GM18951 (cell line): ENCODE results near the gene DCDC2C.

Source experiments
- POLR2A ChIP-seq: IDR thresholded peaks from 4 replicates; pipeline ENCODE4 v1.6.1; 2011; ENCODE audit warnings: mild to moderate bottlenecking; ENCODE audit not compliant: insufficient read length, insufficient read depth; ENCODE audit errors: extremely low read depth
- in situ Hi-C: fragments of 300-500 bp; cut with MboI; formaldehyde crosslinking; loops from one replicate; pipeline ENCODE4 v1.12.0; 2022; ENCODE audit warnings: low sequenced_read_pairs, mixed read lengths, inconsistent platforms; ENCODE audit not compliant: unreplicated experiment

DCDC2C gene

GRCh38 chr2:3737128-3737527 lies 33.8 kb downstream of the DCDC2C start:
- no peak for TF ChIP-seq POLR2A
- in situ Hi-C loops = no loop called here

GRCh38 chr2:3738454-3738853 lies 35.1 kb downstream of the DCDC2C start:
- in situ Hi-C loops = no loop called here
- no peak for TF ChIP-seq POLR2A

GRCh38 chr2:3739313-3739712 lies 35.9 kb downstream of the DCDC2C start:
- no peak for TF ChIP-seq POLR2A
- in situ Hi-C loops = no loop called here

GRCh38 chr2:3741396-3741795 lies 38.0 kb downstream of the DCDC2C start:
- TF ChIP-seq POLR2A = no peak
- in situ Hi-C loops = no loop called here

GRCh38 chr2:3741867-3742602 lies 38.7 kb downstream of the DCDC2C start:
- no peak for TF ChIP-seq POLR2A
- in situ Hi-C loops = no loop called here

- in situ Hi-C loops = no loop called here
These were observed 39.6 kb downstream of the DCDC2C start for GRCh38 chr2:3742743-3743508.

GRCh38 chr2:3743951-3744555 lies 40.7 kb downstream of the DCDC2C start:
- TF ChIP-seq POLR2A = no peak
- in situ Hi-C loops = no loop called here

More at GRCh38 chr2:3742743-3743508, 39.6 kb downstream of the DCDC2C start:
- TF ChIP-seq POLR2A = no peak

- in situ Hi-C loops = no loop called here
- no peak for TF ChIP-seq POLR2A
These were observed 42.5 kb downstream of the DCDC2C start for GRCh38 chr2:3745920-3746319.

GRCh38 chr2:3747032-3747654 lies 43.8 kb downstream of the DCDC2C start:
- in situ Hi-C loops = no loop called here
- TF ChIP-seq POLR2A = no peak

GRCh38 chr2:3747826-3748225 lies 44.5 kb downstream of the DCDC2C start:
- TF ChIP-seq POLR2A = no peak
- in situ Hi-C loops = no loop called here

GRCh38 chr2:3749201-3749600 lies 45.8 kb downstream of the DCDC2C start:
- in situ Hi-C loops = no loop called here
- no peak for TF ChIP-seq POLR2A

- in situ Hi-C loops = no loop called here
- TF ChIP-seq POLR2A = no peak
These were observed 47.9 kb downstream of the DCDC2C start for GRCh38 chr2:3751251-3751650.

- in situ Hi-C loops = no loop called here
These were observed 48.4 kb downstream of the DCDC2C start for GRCh38 chr2:3751806-3752205.

GRCh38 chr2:3752376-3752775 lies 49.0 kb downstream of the DCDC2C start:
- no peak for TF ChIP-seq POLR2A
- in situ Hi-C loops = no loop called here

More at GRCh38 chr2:3751806-3752205, 48.4 kb downstream of the DCDC2C start:
- TF ChIP-seq POLR2A = no peak

- no peak for TF ChIP-seq POLR2A
- in situ Hi-C loops = no loop called here
These were observed 50.2 kb downstream of the DCDC2C start for GRCh38 chr2:3753561-3753960.
